Lower leg skin (tissue), 4 donors: ENCODE results near the gene LRBA. TPM values are rescaled to one million over a fixed set of nuclear protein-coding genes. Genes with fewer than 3 reads are reported as not detected.

ENCODE experiments used
- DNase-seq, 2 donors: peaks; one replicate each; pipeline ENCODE4 v3.0.0-alpha.2; 2019; ENCODE audit warnings: low spot score in 2 of 2
- H3K4me3 ChIP-seq: fragments of 200-600 bp; sonication (generic); 2 replicates; pipeline ENCODE4 v1.5.1; 2017; ENCODE audit warnings: mild to moderate bottlenecking, low read depth; ENCODE audit not compliant: poor library complexity, severe bottlenecking
- POLR2A ChIP-seq, 2 donors: fragments of 450-650 bp; IDR thresholded peaks; one replicate each; pipeline ENCODE4 v1.6.1; 2016 to 2017; ENCODE audit warnings: antibody characterized with exemption in 2 of 2, mild to moderate bottlenecking in 1 of 2, moderate library complexity in 1 of 2
- WGBS, 2 donors: methylation state at CpG; one replicate each; pipeline ENCODE4 v1.1.5; 2018; 5-methylcytosine and 5-hydroxymethylcytosine counted together
- intact Hi-C: fragments of 100-400 bp; cut with DNase I; formaldehyde crosslinking; loops from one replicate; pipeline ENCODE4 v1.15.0; 2023; ENCODE audit warnings: low total_unique reads
- total RNA-seq, 4 donors: library from RNA; depleted of rRNA; stranded (reverse); fragments of >200 nt; gene quantifications; one replicate each; pipeline ENCODE4 v1.1.0, GENCODE V29; 2016
- TF ChIP-seq, protein P1 (sequence below), 3 donors: fragments of 450-650 bp; IDR thresholded peaks; one replicate each; pipeline ENCODE4 v1.5.1; 2016; ENCODE audit warnings: antibody characterized with exemption in 3 of 3, mild to moderate bottlenecking in 3 of 3, moderate library complexity in 2 of 3

LRBA gene
- total RNA-seq, 4 donors from 2014 or later = 71.9 to 86.8 (median 75.0) TPM

- no peak overlapping the region for H3K4me3 ChIP-seq
- WGBS, 2 donors = 58 to 73% methylated on average over 6 of the region's 6 CpGs
- no peak for TF ChIP-seq POLR2A (IDR thresholded peaks at IDR 0.05)
- TF ChIP-seq, protein P1, sequence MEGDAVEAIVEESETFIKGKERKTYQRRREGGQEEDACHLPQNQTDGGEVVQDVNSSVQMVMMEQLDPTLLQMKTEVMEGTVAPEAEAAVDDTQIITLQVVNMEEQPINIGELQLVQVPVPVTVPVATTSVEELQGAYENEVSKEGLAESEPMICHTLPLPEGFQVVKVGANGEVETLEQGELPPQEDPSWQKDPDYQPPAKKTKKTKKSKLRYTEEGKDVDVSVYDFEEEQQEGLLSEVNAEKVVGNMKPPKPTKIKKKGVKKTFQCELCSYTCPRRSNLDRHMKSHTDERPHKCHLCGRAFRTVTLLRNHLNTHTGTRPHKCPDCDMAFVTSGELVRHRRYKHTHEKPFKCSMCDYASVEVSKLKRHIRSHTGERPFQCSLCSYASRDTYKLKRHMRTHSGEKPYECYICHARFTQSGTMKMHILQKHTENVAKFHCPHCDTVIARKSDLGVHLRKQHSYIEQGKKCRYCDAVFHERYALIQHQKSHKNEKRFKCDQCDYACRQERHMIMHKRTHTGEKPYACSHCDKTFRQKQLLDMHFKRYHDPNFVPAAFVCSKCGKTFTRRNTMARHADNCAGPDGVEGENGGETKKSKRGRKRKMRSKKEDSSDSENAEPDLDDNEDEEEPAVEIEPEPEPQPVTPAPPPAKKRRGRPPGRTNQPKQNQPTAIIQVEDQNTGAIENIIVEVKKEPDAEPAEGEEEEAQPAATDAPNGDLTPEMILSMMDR (IDR thresholded peaks at IDR 0.05) = no peak
- DNase-seq = no peak
- intact Hi-C loops = no loop called here
These were observed 790.0 kb downstream of the LRBA start for GRCh38 chr4:150224896-150225591.

- intact Hi-C loops = no loop called here
- no peak for TF ChIP-seq POLR2A (IDR thresholded peaks at IDR 0.05)
- TF ChIP-seq, protein P1 (IDR thresholded peaks at IDR 0.05) = no peak
- H3K4me3 ChIP-seq = no peak overlapping the region
- no peak for DNase-seq
- WGBS, 2 donors = 61 to 63% methylated on average over 4 of the region's 4 CpGs
These were observed 795.2 kb downstream of the LRBA start for GRCh38 chr4:150219841-150220240.

- 94 to 95% methylated on average over 2 of the region's 2 CpGs for WGBS, 2 donors
- H3K4me3 ChIP-seq = no peak overlapping the region
- intact Hi-C loops = no loop called here
- DNase-seq = no peak
- TF ChIP-seq, protein P1 (IDR thresholded peaks at IDR 0.05) = no peak
- no peak for TF ChIP-seq POLR2A (IDR thresholded peaks at IDR 0.05)
These were observed 796.6 kb downstream of the LRBA start for GRCh38 chr4:150218447-150218846.

- no peak for TF ChIP-seq POLR2A (IDR thresholded peaks at IDR 0.05)
- TF ChIP-seq, protein P1 (IDR thresholded peaks at IDR 0.05) = no peak
- intact Hi-C loops = no loop called here
- DNase-seq = no peak
- WGBS, 2 donors = 72 to 84% methylated on average over 8 of the region's 8 CpGs
- H3K4me3 ChIP-seq = no peak overlapping the region
These were observed 797.3 kb downstream of the LRBA start for GRCh38 chr4:150217808-150218207.

DNA sequence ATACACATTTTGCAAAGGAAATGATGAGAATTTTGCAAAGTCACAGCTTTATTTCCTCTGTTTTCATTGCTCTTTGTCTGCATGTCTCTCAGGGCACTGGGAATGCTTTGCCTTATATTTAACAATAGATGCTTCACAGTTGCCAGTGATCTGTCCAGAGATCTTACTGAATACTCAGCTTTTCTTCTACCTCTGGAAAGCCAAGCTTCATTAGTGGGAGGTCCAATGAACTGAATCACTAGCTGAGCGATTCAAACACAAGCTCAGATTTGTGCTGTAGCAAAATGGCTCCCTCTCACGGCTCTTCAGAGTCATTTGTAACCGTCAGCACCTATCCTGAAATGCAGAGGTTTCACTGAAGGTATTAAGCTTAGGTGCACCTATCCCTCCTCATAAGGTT is 797.9 kb downstream of the LRBA start:
- no peak for DNase-seq
- TF ChIP-seq, protein P1 (IDR thresholded peaks at IDR 0.05) = no peak
- TF ChIP-seq POLR2A (IDR thresholded peaks at IDR 0.05) = no peak
- 19 to 37% methylated on average over 3 of the region's 3 CpGs for WGBS, 2 donors
- intact Hi-C loops = no loop called here
- H3K4me3 ChIP-seq = no peak overlapping the region

GRCh38 chr4:150216726-150217125 is 798.4 kb downstream of the LRBA start:
- no peak for DNase-seq
- WGBS, 2 donors = 77 to 85% methylated on average over 5 of the region's 5 CpGs
- intact Hi-C loops = no loop called here
- no peak for TF ChIP-seq POLR2A (IDR thresholded peaks at IDR 0.05)
- TF ChIP-seq, protein P1 (IDR thresholded peaks at IDR 0.05) = no peak
- no peak overlapping the region for H3K4me3 ChIP-seq
